ENCODE data around the gene ABCF2.

The ABCF2 gene

DNA sequence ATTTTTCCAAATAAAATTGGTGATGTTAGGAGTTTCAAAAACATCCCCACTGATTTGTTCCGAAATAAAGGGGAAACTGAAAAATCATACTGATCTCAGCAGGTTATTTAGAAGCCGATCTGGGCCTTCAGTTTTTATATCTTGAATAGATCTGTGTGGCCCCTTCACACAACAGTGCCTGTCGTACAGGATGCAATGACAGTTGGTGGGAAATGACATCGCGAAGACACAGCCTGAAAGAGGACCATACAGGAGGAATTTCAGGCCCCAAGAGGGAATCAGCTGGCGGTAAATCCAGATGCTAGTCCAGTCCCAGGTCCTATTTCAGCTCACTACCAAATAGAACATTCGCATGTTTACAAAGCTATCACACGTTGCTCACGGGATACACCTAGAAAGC is 19.7 kb downstream of the ABCF2 start:
- H3K4me1 ChIP-seq (ENCODE audit: low read depth, poor library complexity, severe bottlenecking): no peaks in the 10 kb centered on the region
- no peak overlapping the region for H3K9ac ChIP-seq
- H2AFZ ChIP-seq (ENCODE audit: low read depth): no peak overlapping the region
- no peaks in the 10 kb centered on the region for H3K79me2 ChIP-seq (ENCODE audit: insufficient read depth, low read depth)
- no peak overlapping the region for H3K27ac ChIP-seq
- H3K36me3 ChIP-seq (ENCODE audit: insufficient read depth): no peaks in the 10 kb centered on the region
- H4K20me1 ChIP-seq (ENCODE audit: insufficient read depth): no peaks in the 10 kb centered on the region
- H3K4me3 ChIP-seq (IDR thresholded peaks at IDR 0.05; ENCODE audit: insufficient read depth, low read depth, low read length): no peak overlapping the region
- peaks cover 56% of the 10 kb centered on the region for H3K27me3 ChIP-seq (ENCODE audit: insufficient read depth, low read depth)
- H3K4me2 ChIP-seq: no peak overlapping the region
- TF ChIP-seq, protein P1, sequence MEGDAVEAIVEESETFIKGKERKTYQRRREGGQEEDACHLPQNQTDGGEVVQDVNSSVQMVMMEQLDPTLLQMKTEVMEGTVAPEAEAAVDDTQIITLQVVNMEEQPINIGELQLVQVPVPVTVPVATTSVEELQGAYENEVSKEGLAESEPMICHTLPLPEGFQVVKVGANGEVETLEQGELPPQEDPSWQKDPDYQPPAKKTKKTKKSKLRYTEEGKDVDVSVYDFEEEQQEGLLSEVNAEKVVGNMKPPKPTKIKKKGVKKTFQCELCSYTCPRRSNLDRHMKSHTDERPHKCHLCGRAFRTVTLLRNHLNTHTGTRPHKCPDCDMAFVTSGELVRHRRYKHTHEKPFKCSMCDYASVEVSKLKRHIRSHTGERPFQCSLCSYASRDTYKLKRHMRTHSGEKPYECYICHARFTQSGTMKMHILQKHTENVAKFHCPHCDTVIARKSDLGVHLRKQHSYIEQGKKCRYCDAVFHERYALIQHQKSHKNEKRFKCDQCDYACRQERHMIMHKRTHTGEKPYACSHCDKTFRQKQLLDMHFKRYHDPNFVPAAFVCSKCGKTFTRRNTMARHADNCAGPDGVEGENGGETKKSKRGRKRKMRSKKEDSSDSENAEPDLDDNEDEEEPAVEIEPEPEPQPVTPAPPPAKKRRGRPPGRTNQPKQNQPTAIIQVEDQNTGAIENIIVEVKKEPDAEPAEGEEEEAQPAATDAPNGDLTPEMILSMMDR (conservative IDR thresholded peaks at IDR 0.05; ENCODE audit: low read depth, low read length): no peak

DNA sequence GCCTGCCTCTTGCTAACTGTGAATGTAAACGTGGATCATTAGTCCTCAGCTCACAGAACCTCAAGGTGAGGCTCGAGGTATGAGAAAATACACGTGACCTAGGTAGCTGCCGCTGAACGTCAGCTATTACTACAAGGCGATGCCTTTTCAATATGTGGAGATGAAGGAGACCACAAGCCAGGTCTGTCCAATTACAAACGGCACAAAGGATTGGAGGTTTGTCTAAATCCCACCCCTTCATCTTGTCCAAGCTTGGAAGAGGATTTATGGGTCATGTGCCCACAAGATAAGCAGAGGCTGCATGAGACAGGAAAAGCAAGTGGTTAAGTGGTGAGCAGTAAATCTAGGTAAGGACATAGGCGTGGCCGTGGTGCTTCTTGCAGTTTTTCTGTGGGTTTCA is 20.1 kb downstream of the ABCF2 start:
- TF ChIP-seq, protein P1 (conservative IDR thresholded peaks at IDR 0.05; ENCODE audit: low read depth, low read length): no peak
- Histone ChIP-seq H3K4me2 (no peak overlapping the region), H3K4me1 (ENCODE audit: low read depth, poor library complexity, severe bottlenecking) (no peaks in the 10 kb centered on the region), H3K36me3 (ENCODE audit: insufficient read depth) (no peaks in the 10 kb centered on the region), H3K79me2 (ENCODE audit: insufficient read depth, low read depth) (no peaks in the 10 kb centered on the region), H4K20me1 (ENCODE audit: insufficient read depth) (no peaks in the 10 kb centered on the region), H3K27ac (no peak overlapping the region), H3K27me3 (ENCODE audit: insufficient read depth, low read depth) (peaks cover 60% of the 10 kb centered on the region), H2AFZ (ENCODE audit: low read depth) (no peak overlapping the region), H3K9ac (no peak overlapping the region), H3K4me3 (IDR thresholded peaks at IDR 0.05; ENCODE audit: insufficient read depth, low read depth, low read length) (no peak overlapping the region)

DNA sequence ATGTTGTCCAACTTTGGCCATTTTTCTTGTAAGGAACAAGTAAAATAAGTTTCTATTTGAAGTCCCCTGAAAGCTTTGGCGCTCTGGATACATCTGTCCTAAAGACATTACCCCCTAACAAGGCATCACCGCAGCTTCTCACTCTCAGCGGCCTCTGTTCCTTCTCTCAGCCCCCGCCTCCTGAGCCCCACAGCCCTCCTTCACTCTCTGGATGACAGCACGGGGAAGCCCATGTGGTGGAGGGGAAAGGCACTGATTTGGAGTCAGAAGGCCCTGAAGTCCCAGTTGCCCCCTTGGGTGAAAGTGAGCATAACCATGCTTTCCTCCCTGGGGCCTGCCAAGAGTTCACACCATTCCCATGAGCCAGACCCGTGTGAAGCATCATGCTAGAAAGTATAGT is 21.3 kb downstream of the ABCF2 start:
- H3K27me3 ChIP-seq (ENCODE audit: insufficient read depth, low read depth): peaks cover 71% of the 10 kb centered on the region

DNA sequence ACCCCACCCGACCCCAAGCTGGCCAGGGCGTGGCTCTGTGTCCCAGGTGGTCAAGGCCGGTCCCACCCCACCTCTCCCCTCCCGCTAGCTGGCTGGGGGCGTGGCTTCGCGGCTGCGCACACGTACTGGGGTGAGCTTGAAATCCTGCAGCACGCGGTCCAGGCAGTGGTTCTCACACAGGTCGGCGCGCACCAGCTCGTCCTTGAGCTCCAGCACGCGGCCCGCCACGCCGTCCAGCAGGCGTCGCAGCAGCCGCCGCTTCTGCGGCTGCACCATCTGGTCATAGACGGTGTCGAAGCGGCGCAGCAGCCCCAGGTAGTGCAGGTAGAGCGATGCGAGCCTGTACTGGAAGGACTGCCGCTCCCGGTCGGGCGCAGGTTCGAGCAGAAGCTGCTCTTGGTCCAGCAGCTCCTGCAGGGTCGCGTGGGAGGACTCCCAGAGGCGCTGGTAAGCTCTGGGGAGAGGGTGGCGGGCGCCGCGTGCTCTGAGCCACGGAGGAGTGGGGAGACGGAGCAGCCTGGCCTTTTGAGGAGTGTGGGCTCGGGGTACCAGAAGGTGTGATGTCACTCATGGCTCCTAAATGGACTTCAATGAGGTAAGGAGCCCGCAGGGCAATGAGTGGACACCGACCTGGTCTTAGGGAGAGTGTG is 22.5 kb downstream of the ABCF2 start:
- TF ChIP-seq, protein P1 (conservative IDR thresholded peaks at IDR 0.05; ENCODE audit: low read depth, low read length): no peak
- H3K27me3 ChIP-seq (ENCODE audit: insufficient read depth, low read depth): peaks cover 82% of the 10 kb centered on the region

More for the DNA sequence above, 21.3 kb downstream of the ABCF2 start:
- H4K20me1 ChIP-seq (ENCODE audit: insufficient read depth): no peaks in the 10 kb centered on the region
- H3K4me3 ChIP-seq (IDR thresholded peaks at IDR 0.05; ENCODE audit: insufficient read depth, low read depth, low read length): no peak overlapping the region
- H3K4me2 ChIP-seq: no peak overlapping the region
- no peak overlapping the region for H3K9ac ChIP-seq
- H3K79me2 ChIP-seq (ENCODE audit: insufficient read depth, low read depth): no peaks in the 10 kb centered on the region
- H2AFZ ChIP-seq (ENCODE audit: low read depth): no peak overlapping the region
- no peaks in the 10 kb centered on the region for H3K4me1 ChIP-seq (ENCODE audit: low read depth, poor library complexity, severe bottlenecking)
- TF ChIP-seq, protein P1 (conservative IDR thresholded peaks at IDR 0.05; ENCODE audit: low read depth, low read length): no peak
- no peaks in the 10 kb centered on the region for H3K36me3 ChIP-seq (ENCODE audit: insufficient read depth)
- H3K27ac ChIP-seq: no peak overlapping the region

More for the DNA sequence above, 22.5 kb downstream of the ABCF2 start:
- Histone ChIP-seq H3K9ac (no peak overlapping the region), H3K4me1 (ENCODE audit: low read depth, poor library complexity, severe bottlenecking) (no peaks in the 10 kb centered on the region), H2AFZ (ENCODE audit: low read depth) (no peak overlapping the region), H3K36me3 (ENCODE audit: insufficient read depth) (no peaks in the 10 kb centered on the region), H3K27ac (no peak overlapping the region), H3K4me2 (no peak overlapping the region), H3K4me3 (IDR thresholded peaks at IDR 0.05; ENCODE audit: insufficient read depth, low read depth, low read length) (no peak overlapping the region), H4K20me1 (ENCODE audit: insufficient read depth) (no peaks in the 10 kb centered on the region), H3K79me2 (ENCODE audit: insufficient read depth, low read depth) (no peaks in the 10 kb centered on the region)
